GM23338 (cell line): ENCODE measurements around the gene IGDCC3. TPM values are rescaled to one million over a fixed set of nuclear protein-coding genes. Genes with fewer than 3 reads are reported as not detected.
A peak's percentile ranks its signal among the peaks of the same experiment; 100 is the strongest.

ENCODE experiments used
- ATAC-seq: fragments of 200-7000 bp; cut with Tn5 transposase; 3 replicates; pipeline ENCODE4 v1.9.1; 2020
- DNase-seq: peaks from one replicate; pipeline ENCODE4 v3.0.0-alpha.2; 2015; ENCODE audit warnings: low spot score
- H2AFZ ChIP-seq: fragments of 200-600 bp; sonication (generic); 2 replicates; pipeline ENCODE4 v1.8.0; 2016; ENCODE audit warnings: antibody characterized with exemption, mild to moderate bottlenecking, moderate library complexity
- H3F3A ChIP-seq: fragments of 200-600 bp; sonication (generic); replicated peaks from 2 replicates; pipeline ENCODE4 v1.8.0; 2017; ENCODE audit warnings: antibody characterized with exemption, mixed run types, low read depth
- H3K27ac ChIP-seq: fragments of 200-600 bp; sonication (generic); 2 replicates; pipeline ENCODE4 v1.6.1; 2016; ENCODE audit warnings: low read depth
- H3K27me3 ChIP-seq: fragments of 200-600 bp; sonication (generic); 2 replicates; pipeline ENCODE4 v1.8.0; 2016; ENCODE audit warnings: mild to moderate bottlenecking, mixed run types, moderate library complexity; ENCODE audit not compliant: insufficient read depth
- H3K36me3 ChIP-seq: fragments of 200-600 bp; sonication (generic); 2 replicates; pipeline ENCODE4 v1.8.0; 2016; ENCODE audit warnings: mild to moderate bottlenecking; ENCODE audit not compliant: insufficient read depth
- H3K4me1 ChIP-seq: fragments of 200-600 bp; sonication (generic); 2 replicates; pipeline ENCODE4 v1.8.0; 2016; ENCODE audit warnings: mild to moderate bottlenecking, moderate library complexity; ENCODE audit not compliant: insufficient read depth
- H3K4me2 ChIP-seq: fragments of 200-600 bp; sonication (generic); 2 replicates; pipeline ENCODE4 v1.7.1; 2017; ENCODE audit warnings: mixed run types
- H3K4me3 ChIP-seq: fragments of 200-600 bp; sonication (generic); 2 replicates; pipeline ENCODE4 v1.6.1; 2016; ENCODE audit warnings: mixed run types
- H3K79me2 ChIP-seq: fragments of 200-600 bp; sonication (generic); replicated peaks from 2 replicates; pipeline ENCODE4 v1.8.0; 2017; ENCODE audit warnings: mild to moderate bottlenecking; ENCODE audit not compliant: insufficient read depth
- H3K9me2 ChIP-seq: fragments of 200-600 bp; sonication (generic); 2 replicates; pipeline ENCODE4 v1.8.0; 2017; ENCODE audit not compliant: insufficient read depth
- H4K20me1 ChIP-seq: fragments of 200-600 bp; sonication (generic); replicated peaks from 2 replicates; pipeline ENCODE4 v1.8.0; 2017; ENCODE audit warnings: mild to moderate bottlenecking; ENCODE audit not compliant: insufficient read depth
- H3K27ac Mint-ChIP-seq: 2 replicates; pipeline ENCODE4 v1.8.0; 2020; ENCODE audit warnings: inconsistent platforms, mild to moderate bottlenecking, moderate library complexity, mixed read lengths
- H3K27me3 Mint-ChIP-seq: 3 replicates; pipeline ENCODE4 v1.8.0; 2022; ENCODE audit warnings: low read depth, mild to moderate bottlenecking, moderate library complexity, mixed read lengths, inconsistent platforms; ENCODE audit not compliant: insufficient read depth, poor library complexity
- H3K36me3 Mint-ChIP-seq: 3 replicates; pipeline ENCODE4 v1.8.0; 2021; ENCODE audit warnings: low read depth, mild to moderate bottlenecking, inconsistent platforms, moderate library complexity, mixed read lengths
- H3K4me1 Mint-ChIP-seq: 3 replicates; pipeline ENCODE4 v1.8.0; 2020; ENCODE audit warnings: mild to moderate bottlenecking, inconsistent platforms, mixed read lengths
- H3K4me3 Mint-ChIP-seq: 3 replicates; pipeline ENCODE4 v1.8.0; 2021; ENCODE audit warnings: moderate library complexity, mild to moderate bottlenecking, inconsistent platforms, mixed read lengths
- H3K9me3 Mint-ChIP-seq: 3 replicates; pipeline ENCODE4 v1.8.0; 2020; ENCODE audit warnings: moderate library complexity, mild to moderate bottlenecking, inconsistent platforms, mixed read lengths
- CREB1 ChIP-seq: fragments of 250-450 bp; sonication (Bioruptor Pico); IDR thresholded peaks from 2 replicates; pipeline ENCODE4 v1.5.0; 2020; ENCODE audit warnings: low read depth, mild to moderate bottlenecking, moderate library complexity
- EZH2 ChIP-seq: fragments of 200-600 bp; sonication (generic); IDR thresholded peaks from one replicate; pipeline ENCODE4 v1.8.0; 2017; ENCODE audit warnings: antibody characterized with exemption, mild to moderate bottlenecking, low read depth; ENCODE audit not compliant: unreplicated experiment
- EZH2phosphoT487 ChIP-seq: fragments of 200-600 bp; sonication (generic); IDR thresholded peaks from one replicate; pipeline ENCODE4 v1.8.1; 2018; ENCODE audit warnings: antibody characterized with exemption; ENCODE audit not compliant: unreplicated experiment
- JUNB ChIP-seq: IDR thresholded peaks from one replicate; pipeline ENCODE4 v1.6.1; 2016; ENCODE audit warnings: antibody characterized with exemption; ENCODE audit not compliant: unreplicated experiment
- NANOG ChIP-seq: IDR thresholded peaks from 2 replicates; pipeline ENCODE4 v1.6.1; 2016; ENCODE audit warnings: antibody characterized with exemption, borderline replicate concordance
- POLR2AphosphoS5 ChIP-seq: IDR thresholded peaks from 2 replicates; pipeline ENCODE4 v1.6.1; 2016; ENCODE audit warnings: antibody characterized with exemption, low read depth
- STAT1 ChIP-seq: IDR thresholded peaks from one replicate; pipeline ENCODE4 v1.6.1; 2016; ENCODE audit warnings: antibody characterized with exemption; ENCODE audit not compliant: unreplicated experiment
- ZNF114 ChIP-seq: fragments of 250-450 bp; sonication (Bioruptor Pico); IDR thresholded peaks from 2 replicates; pipeline ENCODE4 v1.5.0; 2020; ENCODE audit warnings: mild to moderate bottlenecking, moderate library complexity
- ZNF331 ChIP-seq: fragments of 250-450 bp; sonication (Bioruptor Pico); IDR thresholded peaks from 2 replicates; pipeline ENCODE4 v1.5.0; 2020; ENCODE audit warnings: low read depth, mild to moderate bottlenecking, moderate library complexity
- polyA plus RNA-seq: library from polyadenylated mRNA; unstranded; fragments of >200 nt; fragmentation: Nextera tagmentation; extraction: Ambion mirVana; gene quantifications from 2 replicates; pipeline ENCODE4 v1.2.1, GENCODE V29; 2016
- total RNA-seq: library from RNA; depleted of rRNA; stranded (reverse); fragments of >200 nt; shearing (Covaris generic); gene quantifications from 2 replicates; pipeline ENCODE4 v1.2.3, GENCODE V29; 2014
- TF ChIP-seq, protein P1 (sequence below): IDR thresholded peaks from 2 replicates; pipeline ENCODE4 v1.6.1; 2016; ENCODE audit warnings: antibody characterized with exemption
- TF ChIP-seq, protein P2 (sequence below), 2 experiments: fragments of 200-600 bp in 1 of 2; sonication (generic) in 1 of 2; conservative IDR thresholded peaks; 2 replicates each; pipeline versions ENCODE4 v1.5.1 to v1.6.1; 2016 to 2017; ENCODE audit warnings: antibody characterized with exemption in 2 of 2, low read depth in 2 of 2, mild to moderate bottlenecking in 2 of 2, moderate library complexity in 1 of 2
- TF ChIP-seq, protein P3 (sequence below): IDR thresholded peaks from one replicate; pipeline ENCODE4 v1.6.1; 2018; ENCODE audit warnings: antibody characterized with exemption; ENCODE audit not compliant: unreplicated experiment
- TF ChIP-seq, protein P4 (sequence below): fragments of 250-450 bp; sonication (Bioruptor Pico); IDR thresholded peaks from 2 replicates; pipeline ENCODE4 v1.5.0; 2020; ENCODE audit warnings: mild to moderate bottlenecking, moderate library complexity

The IGDCC3 gene
- total and polyA plus RNA-seq, 2 experiments from 2014 or later = 15.3 to 30.7 TPM

DNA sequence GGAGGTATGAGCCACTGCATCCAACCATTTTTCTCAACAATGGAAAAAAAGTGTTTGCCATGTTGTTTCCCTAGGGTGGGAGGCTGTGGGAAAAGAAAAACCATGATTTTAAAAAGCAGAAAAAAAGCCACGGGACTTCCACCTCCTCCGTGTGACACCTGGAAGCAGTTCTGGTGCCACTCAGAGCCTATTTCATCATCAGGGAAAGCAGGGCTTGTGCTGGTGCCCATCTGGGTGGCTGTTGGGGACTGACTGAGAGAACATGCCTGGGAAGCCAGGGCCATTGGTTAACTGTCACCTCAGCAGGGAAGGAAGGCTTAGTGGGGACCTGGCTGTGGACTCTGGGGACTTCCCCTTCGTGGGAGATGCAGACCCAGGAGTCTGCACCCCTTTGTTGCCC lies 66.0 kb downstream of the IGDCC3 start:
- H3K9me2 ChIP-seq = no peaks in the 10 kb centered on the region
- H3K4me2 ChIP-seq = no peak overlapping the region
- no peaks in the 10 kb centered on the region for H3K27me3 ChIP-seq
- H3K27ac ChIP-seq = no peak overlapping the region
- no peak for ATAC-seq
- Mint-ChIP-seq H3K4me3 (no peak overlapping the region), H3K9me3 (no peaks in the 10 kb centered on the region), H3K27ac (no peak overlapping the region), H3K27me3 (peaks cover 8% of the 10 kb centered on the region), H3K36me3 (no peaks in the 10 kb centered on the region), H3K4me1 (peaks cover 19% of the 10 kb centered on the region)
- peak overlapping the region; percentile 54; the same call in 1 of the 2 replicates for H2AFZ ChIP-seq
- TF ChIP-seq NANOG = no peak
- TF ChIP-seq, protein P1, sequence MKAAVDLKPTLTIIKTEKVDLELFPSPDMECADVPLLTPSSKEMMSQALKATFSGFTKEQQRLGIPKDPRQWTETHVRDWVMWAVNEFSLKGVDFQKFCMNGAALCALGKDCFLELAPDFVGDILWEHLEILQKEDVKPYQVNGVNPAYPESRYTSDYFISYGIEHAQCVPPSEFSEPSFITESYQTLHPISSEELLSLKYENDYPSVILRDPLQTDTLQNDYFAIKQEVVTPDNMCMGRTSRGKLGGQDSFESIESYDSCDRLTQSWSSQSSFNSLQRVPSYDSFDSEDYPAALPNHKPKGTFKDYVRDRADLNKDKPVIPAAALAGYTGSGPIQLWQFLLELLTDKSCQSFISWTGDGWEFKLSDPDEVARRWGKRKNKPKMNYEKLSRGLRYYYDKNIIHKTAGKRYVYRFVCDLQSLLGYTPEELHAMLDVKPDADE = no peak
- no peak for TF ChIP-seq POLR2AphosphoS5
- no peak for TF ChIP-seq STAT1
- TF ChIP-seq, protein P2, sequence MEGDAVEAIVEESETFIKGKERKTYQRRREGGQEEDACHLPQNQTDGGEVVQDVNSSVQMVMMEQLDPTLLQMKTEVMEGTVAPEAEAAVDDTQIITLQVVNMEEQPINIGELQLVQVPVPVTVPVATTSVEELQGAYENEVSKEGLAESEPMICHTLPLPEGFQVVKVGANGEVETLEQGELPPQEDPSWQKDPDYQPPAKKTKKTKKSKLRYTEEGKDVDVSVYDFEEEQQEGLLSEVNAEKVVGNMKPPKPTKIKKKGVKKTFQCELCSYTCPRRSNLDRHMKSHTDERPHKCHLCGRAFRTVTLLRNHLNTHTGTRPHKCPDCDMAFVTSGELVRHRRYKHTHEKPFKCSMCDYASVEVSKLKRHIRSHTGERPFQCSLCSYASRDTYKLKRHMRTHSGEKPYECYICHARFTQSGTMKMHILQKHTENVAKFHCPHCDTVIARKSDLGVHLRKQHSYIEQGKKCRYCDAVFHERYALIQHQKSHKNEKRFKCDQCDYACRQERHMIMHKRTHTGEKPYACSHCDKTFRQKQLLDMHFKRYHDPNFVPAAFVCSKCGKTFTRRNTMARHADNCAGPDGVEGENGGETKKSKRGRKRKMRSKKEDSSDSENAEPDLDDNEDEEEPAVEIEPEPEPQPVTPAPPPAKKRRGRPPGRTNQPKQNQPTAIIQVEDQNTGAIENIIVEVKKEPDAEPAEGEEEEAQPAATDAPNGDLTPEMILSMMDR (conservative IDR thresholded peaks at IDR 0.05; ENCODE audit: low read depth in 2 of 2) = no peak
- TF ChIP-seq, protein P3, sequence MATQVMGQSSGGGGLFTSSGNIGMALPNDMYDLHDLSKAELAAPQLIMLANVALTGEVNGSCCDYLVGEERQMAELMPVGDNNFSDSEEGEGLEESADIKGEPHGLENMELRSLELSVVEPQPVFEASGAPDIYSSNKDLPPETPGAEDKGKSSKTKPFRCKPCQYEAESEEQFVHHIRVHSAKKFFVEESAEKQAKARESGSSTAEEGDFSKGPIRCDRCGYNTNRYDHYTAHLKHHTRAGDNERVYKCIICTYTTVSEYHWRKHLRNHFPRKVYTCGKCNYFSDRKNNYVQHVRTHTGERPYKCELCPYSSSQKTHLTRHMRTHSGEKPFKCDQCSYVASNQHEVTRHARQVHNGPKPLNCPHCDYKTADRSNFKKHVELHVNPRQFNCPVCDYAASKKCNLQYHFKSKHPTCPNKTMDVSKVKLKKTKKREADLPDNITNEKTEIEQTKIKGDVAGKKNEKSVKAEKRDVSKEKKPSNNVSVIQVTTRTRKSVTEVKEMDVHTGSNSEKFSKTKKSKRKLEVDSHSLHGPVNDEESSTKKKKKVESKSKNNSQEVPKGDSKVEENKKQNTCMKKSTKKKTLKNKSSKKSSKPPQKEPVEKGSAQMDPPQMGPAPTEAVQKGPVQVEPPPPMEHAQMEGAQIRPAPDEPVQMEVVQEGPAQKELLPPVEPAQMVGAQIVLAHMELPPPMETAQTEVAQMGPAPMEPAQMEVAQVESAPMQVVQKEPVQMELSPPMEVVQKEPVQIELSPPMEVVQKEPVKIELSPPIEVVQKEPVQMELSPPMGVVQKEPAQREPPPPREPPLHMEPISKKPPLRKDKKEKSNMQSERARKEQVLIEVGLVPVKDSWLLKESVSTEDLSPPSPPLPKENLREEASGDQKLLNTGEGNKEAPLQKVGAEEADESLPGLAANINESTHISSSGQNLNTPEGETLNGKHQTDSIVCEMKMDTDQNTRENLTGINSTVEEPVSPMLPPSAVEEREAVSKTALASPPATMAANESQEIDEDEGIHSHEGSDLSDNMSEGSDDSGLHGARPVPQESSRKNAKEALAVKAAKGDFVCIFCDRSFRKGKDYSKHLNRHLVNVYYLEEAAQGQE = no peak
- no peak for TF ChIP-seq ZNF331 (CRISPR knock-in tag)
- TF ChIP-seq, protein P4, sequence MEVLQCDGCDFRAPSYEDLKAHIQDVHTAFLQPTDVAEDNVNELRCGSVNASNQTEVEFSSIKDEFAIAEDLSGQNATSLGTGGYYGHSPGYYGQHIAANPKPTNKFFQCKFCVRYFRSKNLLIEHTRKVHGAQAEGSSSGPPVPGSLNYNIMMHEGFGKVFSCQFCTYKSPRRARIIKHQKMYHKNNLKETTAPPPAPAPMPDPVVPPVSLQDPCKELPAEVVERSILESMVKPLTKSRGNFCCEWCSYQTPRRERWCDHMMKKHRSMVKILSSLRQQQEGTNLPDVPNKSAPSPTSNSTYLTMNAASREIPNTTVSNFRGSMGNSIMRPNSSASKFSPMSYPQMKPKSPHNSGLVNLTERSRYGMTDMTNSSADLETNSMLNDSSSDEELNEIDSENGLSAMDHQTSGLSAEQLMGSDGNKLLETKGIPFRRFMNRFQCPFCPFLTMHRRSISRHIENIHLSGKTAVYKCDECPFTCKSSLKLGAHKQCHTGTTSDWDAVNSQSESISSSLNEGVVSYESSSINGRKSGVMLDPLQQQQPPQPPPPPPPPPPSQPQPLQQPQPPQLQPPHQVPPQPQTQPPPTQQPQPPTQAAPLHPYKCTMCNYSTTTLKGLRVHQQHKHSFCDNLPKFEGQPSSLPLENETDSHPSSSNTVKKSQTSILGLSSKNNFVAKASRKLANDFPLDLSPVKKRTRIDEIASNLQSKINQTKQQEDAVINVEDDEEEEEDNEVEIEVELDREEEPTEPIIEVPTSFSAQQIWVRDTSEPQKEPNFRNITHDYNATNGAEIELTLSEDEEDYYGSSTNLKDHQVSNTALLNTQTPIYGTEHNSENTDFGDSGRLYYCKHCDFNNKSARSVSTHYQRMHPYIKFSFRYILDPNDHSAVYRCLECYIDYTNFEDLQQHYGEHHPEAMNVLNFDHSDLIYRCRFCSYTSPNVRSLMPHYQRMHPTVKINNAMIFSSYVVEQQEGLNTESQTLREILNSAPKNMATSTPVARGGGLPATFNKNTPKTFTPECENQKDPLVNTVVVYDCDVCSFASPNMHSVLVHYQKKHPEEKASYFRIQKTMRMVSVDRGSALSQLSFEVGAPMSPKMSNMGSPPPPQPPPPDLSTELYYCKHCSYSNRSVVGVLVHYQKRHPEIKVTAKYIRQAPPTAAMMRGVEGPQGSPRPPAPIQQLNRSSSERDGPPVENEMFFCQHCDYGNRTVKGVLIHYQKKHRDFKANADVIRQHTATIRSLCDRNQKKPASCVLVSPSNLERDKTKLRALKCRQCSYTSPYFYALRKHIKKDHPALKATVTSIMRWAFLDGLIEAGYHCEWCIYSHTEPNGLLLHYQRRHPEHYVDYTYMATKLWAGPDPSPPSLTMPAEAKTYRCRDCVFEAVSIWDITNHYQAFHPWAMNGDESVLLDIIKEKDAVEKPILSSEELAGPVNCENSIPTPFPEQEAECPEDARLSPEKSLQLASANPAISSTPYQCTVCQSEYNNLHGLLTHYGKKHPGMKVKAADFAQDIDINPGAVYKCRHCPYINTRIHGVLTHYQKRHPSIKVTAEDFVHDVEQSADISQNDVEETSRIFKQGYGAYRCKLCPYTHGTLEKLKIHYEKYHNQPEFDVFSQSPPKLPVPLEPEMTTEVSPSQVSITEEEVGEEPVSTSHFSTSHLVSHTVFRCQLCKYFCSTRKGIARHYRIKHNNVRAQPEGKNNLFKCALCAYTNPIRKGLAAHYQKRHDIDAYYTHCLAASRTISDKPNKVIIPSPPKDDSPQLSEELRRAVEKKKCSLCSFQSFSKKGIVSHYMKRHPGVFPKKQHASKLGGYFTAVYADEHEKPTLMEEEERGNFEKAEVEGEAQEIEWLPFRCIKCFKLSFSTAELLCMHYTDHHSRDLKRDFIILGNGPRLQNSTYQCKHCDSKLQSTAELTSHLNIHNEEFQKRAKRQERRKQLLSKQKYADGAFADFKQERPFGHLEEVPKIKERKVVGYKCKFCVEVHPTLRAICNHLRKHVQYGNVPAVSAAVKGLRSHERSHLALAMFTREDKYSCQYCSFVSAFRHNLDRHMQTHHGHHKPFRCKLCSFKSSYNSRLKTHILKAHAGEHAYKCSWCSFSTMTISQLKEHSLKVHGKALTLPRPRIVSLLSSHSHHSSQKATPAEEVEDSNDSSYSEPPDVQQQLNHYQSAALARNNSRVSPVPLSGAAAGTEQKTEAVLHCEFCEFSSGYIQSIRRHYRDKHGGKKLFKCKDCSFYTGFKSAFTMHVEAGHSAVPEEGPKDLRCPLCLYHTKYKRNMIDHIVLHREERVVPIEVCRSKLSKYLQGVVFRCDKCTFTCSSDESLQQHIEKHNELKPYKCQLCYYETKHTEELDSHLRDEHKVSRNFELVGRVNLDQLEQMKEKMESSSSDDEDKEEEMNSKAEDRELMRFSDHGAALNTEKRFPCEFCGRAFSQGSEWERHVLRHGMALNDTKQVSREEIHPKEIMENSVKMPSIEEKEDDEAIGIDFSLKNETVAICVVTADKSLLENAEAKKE (CRISPR knock-in tag) = no peak
- TF ChIP-seq EZH2 = no peak
- no peak for TF ChIP-seq CREB1 (CRISPR knock-in tag)
- no peak for TF ChIP-seq EZH2phosphoT487
- TF ChIP-seq JUNB = no peak
- no peak for TF ChIP-seq ZNF114
- no peaks in the 10 kb centered on the region for H3F3A ChIP-seq
- no peak overlapping the region for H3K4me3 ChIP-seq
- no peaks in the 10 kb centered on the region for H4K20me1 ChIP-seq
- no peak for DNase-seq
- H3K4me1 ChIP-seq = peaks cover 13% of the 10 kb centered on the region
- H3K79me2 ChIP-seq = no peaks in the 10 kb centered on the region
- H3K36me3 ChIP-seq = no peaks in the 10 kb centered on the region
